ENCODE measurements around the gene NEURL1.
"Not testable (repeated sequence)": the region's sequence is repeated elsewhere in the genome, so short reads cannot be mapped to it uniquely, and the experiment has no call there.

Gene NEURL1

GRCh38 chr10:103493916-103494877 lies 692 bp downstream of the NEURL1 start:
- no peak for DNase-seq

GRCh38 chr10:103495321-103495720 lies 1.8 kb downstream of the NEURL1 start:
- DNase-seq: no peak

GRCh38 chr10:103497161-103497915 lies 3.8 kb downstream of the NEURL1 start:
- DNase-seq: no peak

DNA sequence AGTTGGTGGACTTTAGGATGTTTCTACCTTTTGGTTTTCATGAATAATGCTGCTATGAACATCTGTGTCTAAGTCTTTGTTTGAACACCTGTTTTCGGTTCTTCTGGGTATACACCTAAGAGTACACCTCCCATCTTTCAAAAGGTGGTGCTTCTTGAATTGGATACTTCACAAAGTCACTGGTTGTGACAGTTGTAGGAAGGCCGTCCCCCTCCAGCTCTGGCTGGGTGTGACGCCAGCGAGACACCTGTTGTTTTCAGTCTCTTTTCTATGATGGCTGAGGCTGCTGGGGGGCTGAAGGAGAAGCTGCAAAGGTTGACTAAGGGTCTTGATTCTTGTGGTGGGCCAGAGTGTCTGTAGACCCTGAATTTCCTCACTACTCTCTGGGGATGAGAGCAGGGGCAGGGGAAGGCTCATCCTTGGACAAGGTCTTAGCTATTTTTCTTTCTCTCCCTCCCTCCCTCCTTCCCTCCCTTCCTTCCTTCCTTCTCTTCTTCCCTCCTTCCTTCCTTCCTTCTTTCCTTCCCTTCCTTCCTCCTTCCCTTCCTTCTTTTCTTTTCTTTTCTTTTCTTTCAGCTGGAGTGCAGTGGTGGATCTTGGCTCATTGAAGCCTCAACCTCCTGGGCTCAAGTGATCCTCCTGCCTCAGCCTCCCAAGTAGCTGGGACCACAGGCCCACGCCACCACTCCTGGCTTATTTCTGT lies 5.6 kb downstream of the NEURL1 start:
- DNase-seq: no peak

- no peak for DNase-seq
Measured at GRCh38 chr10:103499881-103500280, 6.4 kb downstream of the NEURL1 start.

DNA sequence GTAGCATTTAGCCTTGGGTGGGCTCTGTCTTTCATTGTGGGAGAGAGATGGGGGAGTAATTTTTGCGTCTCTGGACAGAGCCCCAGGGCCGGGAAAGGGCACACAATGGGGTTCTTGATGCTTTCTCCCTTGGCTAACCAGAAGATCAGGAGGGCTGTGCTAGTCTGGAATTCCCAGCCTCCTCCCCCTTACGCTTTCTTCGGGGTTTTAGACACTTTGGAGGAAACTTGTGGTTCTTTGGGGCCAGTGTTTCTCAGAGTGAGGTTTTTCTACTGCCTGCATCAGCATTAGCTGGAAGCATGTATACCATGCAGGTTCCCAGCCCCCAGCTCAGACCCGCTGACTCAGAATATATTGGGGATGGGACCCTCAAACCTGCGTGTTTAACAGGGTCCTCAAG lies 7.0 kb downstream of the NEURL1 start:
- DNase-seq: no peak

- DNase-seq: no peak
Measured at GRCh38 chr10:103501186-103501585, 7.7 kb downstream of the NEURL1 start.

DNA sequence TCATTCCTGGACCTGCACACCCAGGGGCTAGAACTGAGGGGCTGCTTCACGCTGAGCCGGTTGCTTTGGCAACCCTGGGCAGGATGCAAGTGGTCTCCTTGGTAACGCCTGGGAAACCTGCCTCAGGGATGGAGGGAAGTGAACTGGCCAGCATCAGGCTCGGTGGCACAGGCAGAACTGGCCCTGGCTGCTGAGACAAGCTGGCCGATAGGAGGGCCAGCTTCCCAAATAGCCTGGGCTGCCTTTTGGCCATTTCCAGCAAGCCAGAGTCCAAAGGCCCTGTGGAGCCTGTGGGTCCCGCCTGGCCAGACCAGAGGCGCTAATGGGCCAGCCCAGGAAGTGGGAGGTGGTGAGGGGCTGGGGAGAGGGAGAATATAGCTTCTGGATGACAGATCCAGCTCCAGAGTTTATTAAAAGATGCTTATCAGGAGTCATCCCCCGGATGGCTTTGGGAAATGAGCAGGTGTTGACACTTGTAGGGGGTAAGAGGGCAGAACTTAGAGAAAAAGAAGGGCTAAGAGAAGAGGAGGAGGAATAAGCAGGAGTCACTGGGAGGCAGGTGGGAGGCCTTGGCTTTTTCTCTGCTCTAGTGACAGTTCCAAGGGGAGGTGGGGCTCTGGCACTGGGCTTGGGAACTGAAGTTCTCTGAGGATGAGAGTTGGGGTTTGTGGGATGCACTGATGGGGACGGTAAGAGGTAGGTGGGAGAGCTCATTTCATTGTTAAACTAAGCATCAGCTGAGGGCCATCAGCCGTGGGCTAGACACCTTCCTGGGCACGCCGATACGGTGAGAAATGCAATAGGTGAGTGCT lies 9.6 kb downstream of the NEURL1 start:
- DNase-seq: no peak

DNA sequence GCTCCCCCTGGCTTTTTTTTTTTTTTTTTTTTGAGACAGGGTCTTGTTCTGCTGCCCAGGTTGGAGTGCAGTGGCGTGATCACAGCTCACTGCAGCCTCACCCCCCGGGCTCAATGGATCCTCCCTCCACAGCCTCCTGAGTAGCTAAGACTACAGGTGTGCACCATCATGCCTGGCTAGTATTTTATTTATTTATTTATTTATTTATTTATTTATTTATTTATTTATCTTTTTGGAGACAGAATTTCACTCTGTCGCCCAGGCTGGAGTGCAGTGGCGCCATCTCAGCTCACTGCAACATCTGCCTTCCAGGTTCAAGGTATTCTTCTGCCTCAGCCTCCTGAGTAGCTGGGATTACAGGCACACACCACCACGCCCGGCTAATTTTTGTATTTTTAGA lies 10.3 kb downstream of the NEURL1 start:
- not testable (repeated sequence) for DNase-seq

DNA sequence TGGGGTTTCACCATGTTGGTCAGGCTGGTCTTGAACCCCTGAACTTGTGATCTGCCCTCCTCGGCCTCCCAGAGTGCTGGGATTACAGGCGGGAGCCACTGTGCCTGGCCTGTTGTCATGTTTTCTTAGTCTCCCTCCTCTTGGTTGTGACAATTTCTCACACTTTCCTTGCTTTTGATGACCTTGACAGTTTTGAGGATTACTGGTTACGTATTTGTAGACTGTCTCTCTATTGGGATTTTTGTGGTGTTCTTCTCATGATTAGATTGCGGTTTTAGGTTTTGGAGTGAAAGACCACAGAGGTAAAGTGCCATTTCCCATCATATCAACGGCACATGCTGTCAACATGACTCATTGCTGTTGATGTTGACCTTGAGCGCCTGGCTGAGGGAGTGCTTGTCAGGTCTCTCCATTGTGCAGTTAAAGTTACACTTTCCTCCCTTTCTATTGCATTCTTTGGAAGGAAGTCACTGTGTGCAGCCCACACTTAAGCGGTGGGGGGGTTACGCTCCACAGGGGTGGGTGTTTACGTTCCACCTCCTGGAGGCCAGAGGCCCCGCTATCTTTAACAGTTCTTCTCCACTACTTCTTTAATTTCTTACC lies 10.8 kb downstream of the NEURL1 start:
- no peak for DNase-seq

DNA sequence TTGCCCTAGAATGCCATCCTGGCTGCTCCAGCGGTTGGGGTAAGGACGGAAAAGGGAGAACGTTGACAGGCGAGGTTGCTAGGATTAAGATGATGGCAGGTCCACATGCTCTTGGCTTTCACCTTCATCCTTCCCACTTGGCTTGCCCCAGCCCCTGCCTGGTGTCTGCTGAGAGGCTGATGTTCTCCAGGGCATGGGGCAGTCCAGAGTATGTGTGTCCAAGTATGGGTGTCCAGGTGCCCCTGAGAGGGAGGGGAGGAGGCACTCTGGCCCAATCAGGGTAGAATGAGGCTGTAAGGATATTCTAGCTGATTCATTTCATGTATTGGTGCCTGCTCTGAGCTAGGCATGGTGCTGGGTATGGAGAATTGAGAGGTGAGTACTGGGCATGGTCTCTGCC lies 12.6 kb downstream of the NEURL1 start:
- no peak for DNase-seq

DNA sequence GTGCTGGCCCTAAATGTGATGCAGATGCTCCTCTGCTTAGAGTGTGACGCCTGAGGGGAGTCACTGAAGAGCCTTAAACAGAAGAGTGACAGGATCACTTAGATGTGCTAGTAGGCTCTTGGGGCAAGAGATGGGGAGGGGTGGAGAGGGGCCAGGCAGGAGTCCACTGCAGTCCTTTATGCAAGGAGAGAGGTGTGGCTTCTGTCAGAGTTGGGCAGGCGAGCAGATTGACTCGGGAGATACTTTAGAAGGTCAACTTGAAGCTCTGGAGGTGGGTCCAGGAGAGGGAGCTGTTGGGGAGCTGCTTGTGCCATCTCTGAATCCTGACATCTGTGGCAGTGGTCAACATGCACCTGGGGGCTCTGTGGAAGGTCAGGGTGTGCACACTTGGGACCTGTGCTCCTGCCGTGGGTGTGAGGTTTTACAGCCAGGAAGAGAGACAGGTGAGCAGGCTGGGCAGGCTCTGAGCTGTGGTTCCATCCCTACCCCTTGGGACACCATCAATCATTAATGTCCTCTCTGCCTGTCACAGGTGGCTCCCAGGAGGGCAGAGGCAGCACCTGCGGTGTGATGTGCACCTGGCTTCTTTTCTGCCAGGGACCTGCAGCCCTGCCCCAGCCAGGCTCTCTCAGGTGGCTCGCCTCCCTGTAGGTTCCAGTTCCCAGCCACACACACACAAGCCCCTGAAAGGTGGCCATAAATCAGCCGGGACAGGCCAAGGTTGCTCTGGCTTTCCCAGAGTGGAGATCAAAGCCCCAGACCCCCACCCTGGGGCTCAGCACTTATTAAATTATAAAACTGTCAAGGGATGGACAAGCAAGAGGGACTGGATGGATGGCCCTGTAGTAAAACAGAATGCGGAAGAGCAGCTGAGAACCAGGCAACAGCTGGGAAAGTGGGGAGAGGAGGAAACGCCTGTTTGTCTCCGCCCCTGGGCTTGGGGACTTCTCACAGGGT lies 14.0 kb downstream of the NEURL1 start:
- no peak for DNase-seq

- no peak for DNase-seq
Measured at GRCh38 chr10:103510046-103510685, 16.7 kb downstream of the NEURL1 start.

DNA sequence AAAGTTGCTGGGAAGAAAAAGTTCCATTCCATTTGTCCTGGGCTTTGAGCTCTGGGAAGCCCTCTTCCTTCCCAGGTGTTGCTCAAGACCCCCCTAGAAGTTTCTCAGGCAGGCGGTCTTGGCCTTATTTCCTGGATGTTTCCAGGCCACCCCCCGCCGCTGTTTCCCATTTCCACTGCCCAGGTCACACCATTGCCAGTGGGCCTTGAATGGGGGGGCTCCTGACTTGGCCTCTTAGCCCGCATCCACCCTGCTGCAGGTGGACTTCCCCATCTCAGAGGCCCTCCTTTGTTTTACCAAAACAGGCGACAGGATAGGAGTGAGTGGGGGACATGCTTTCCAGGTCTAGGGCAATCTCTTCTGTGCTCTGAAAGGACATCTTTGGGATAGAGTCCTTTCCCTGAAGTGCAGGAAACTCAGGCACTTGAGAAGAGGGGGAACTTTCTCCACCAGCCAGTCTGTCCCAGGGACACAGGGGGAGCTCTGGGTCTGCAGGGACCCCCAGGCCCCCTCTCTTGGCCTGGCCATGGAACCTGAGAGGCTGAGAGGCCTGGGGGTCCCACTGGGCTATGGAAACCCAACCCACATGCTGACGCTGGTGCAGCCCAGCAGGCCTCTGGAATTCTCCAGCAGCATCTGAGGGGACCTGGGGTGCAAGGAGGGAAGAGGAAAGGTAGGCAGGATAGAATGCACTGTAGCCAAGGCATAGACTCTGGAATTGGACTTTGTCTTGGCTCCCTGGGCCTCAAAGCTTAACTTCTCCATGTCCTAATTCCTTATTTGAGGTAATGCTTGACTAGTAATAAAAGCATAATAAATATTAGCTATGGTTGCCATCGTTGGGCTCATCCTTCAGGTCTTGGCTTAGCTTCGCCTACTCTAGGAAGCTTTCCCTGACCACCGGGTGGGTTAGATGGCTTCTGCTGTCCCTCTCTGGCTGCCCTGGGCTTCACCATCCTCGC lies 17.6 kb downstream of the NEURL1 start:
- no peak for DNase-seq

- DNase-seq: no peak
Measured at GRCh38 chr10:103512166-103512565, 18.7 kb downstream of the NEURL1 start.

- DNase-seq: no peak
Measured at GRCh38 chr10:103512591-103513379, 19.3 kb downstream of the NEURL1 start.

- no peak for DNase-seq
Measured at GRCh38 chr10:103513380-103514060, 20.0 kb downstream of the NEURL1 start.

DNA sequence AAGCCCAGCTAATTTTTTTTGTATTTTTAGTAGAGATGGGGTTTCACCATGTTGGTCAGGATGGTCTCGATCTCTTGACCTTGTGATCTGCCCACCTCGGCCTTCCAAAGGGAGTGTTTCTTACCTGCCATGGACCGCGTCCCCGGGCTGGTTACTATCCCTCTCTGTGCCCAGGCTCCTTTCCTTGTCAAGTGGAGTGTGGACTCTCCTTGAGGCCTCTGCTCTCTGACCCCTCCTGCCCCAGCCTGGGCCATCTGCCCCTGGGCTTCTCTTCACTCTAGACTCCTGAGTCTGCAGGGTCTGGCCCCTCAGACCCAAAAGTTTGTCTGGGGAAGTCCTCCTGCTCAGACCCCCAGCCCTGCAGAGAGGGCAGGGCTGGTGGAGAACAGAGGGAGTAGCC lies 20.7 kb downstream of the NEURL1 start:
- no peak for DNase-seq

All from stimulated activated naive CD4-positive, alpha-beta T cell (primary cell).